ENCODE measurements around the gene CAPN10. TPM values are rescaled to one million over a fixed set of nuclear protein-coding genes. Genes with fewer than 3 reads are reported as not detected.
A peak's percentile ranks its signal among the peaks of the same experiment; 100 is the strongest.
"Not testable (repeated sequence)": the region's sequence is repeated elsewhere in the genome, so short reads cannot be mapped to it uniquely, and the experiment has no call there.

Gene CAPN10
- total RNA-seq, 2 donors from 2014 or later = 64.2 to 82.9 TPM

DNA sequence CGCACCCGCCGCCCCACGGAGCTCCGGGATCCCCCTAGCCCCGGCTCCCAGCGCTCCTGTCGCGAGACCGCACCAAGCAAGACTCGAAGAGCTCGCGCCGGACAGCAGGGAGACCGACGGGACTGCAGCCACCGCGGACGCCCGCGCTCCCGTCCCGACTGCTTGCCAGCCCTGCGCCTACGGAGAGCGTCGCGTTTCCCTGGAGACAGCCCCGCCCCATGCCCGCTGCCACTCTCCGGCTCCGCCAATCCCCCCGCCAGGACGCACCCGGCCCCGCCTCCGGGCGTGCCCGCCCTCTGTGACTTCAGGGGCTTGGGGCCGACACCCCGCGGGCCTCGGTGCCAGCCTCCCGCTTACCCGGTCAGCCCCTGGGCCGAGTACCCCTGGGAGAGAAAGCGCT, 28.7 kb upstream of the CAPN10 start, which contains the start of gene ANKMY1:
ANKMY1 (minus strand) TSS at position 181 of the 400 bp plus-strand sequence. CDS start 653 bp downstream, outside the sequence.
- H3K4me3 Mint-ChIP-seq = peak within 1 kb of the TSS; percentile 79
- peak within 1 kb of the TSS; percentile 94 for H3K27ac Mint-ChIP-seq
- no peaks in the 10 kb centered on the region for H3K9me3 ChIP-seq (ENCODE audit: control insufficient read depth, low read length, poor library complexity, severe bottlenecking)
- H3K4me1 Mint-ChIP-seq = peaks cover 41% of the 10 kb centered on the region
- no peaks in the 10 kb centered on the region for H3K36me3 Mint-ChIP-seq (ENCODE audit: low read depth)
- no peak for ATAC-seq
- H3K27me3 Mint-ChIP-seq = no peaks in the 10 kb centered on the region
- DNase-seq = peak; percentile 47 to 50 (median 48)

DNA sequence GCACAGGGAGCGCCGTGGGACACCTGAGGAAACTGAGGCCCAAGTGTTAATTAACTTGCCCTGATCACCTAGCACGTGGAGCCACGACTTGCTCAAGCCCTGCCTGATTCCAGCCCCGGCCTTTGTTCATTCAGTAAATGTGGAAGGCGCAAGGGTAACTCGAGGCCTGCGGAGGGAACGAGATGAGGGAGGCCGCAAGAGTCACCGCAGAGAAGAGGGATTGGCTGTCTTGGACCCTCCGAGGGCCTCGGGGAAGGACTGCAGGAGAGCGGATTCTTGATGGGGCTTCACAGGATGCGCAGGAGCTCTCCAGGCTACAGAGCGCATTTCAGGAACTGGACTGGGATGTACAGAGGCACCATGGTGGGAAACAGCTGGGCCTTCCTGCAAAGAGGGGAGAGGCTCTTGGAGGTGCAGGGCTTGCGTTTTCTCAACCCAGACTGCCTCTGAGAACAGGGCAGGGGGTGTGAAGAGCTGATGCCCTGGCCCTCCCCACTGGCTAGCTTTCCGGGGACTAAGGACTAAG, 28.2 kb upstream of the CAPN10 start:
- Mint-ChIP-seq H3K27ac (no peak overlapping the region), H3K27me3 (no peaks in the 10 kb centered on the region), H3K4me1 (peaks cover 41% of the 10 kb centered on the region), H3K36me3 (ENCODE audit: low read depth) (no peaks in the 10 kb centered on the region), H3K4me3 (peak overlapping the region; percentile 79)
- ATAC-seq (no peak), DNase-seq (no peak)
- no peaks in the 10 kb centered on the region for H3K9me3 ChIP-seq (ENCODE audit: control insufficient read depth, low read length, poor library complexity, severe bottlenecking)

DNA sequence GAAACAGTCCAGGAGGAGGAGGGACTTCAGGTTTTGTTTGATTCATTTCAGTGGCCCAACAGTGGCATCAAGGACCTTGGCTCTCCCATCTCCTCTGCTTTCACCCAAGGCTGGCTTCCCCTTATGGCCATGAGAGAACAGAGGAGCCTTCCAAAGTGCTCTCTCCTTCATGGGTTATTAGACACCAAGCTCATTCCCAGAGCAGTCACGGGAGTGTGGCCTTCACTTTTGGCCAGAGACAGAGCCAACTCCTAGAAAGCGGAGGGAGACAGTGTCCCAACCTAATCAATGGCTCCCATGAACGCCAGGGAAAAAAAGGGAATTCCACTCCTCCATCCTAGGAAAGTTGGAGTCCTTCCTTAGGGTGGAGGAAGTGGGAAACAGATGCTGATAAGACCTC, 27.2 kb upstream of the CAPN10 start:
- H3K27me3 Mint-ChIP-seq = no peaks in the 10 kb centered on the region
- peak overlapping the region; percentile 79 for H3K4me3 Mint-ChIP-seq

DNA sequence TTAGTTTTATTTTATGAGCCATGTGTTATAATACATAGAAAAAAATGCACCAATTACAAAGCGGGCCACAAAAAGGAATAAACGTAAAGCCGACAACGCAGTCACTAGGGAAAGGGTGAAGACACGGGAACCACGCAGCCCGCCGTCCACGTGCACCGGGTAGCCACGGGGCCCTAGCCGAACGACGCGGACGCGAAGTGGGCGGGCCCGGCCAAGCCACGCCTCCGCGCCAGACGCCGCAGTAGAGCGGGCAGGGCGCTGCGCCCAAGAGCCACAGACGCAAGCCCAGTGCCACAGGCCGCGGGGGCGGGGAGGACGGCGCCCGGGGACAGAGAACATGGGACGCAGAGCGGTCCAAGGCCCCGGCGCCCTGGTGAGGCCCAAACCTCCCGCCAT, 26.5 kb upstream of the CAPN10 start, which contains the start of gene DUSP28:
DUSP28 (plus strand) TSS at position 274 of the 396 bp plus-strand sequence. CDS start 328 bp downstream, outside the sequence.
- H3K36me3 Mint-ChIP-seq (ENCODE audit: low read depth) = no peaks in the 10 kb centered on the region
- no peaks in the 10 kb centered on the region for H3K27me3 Mint-ChIP-seq
- peak within 1 kb of the TSS; percentile 91 for H3K4me3 Mint-ChIP-seq
- ATAC-seq = peak; percentile 71
- H3K9me3 ChIP-seq (ENCODE audit: control insufficient read depth, low read length, poor library complexity, severe bottlenecking) = no peaks in the 10 kb centered on the region
- peak within 1 kb of the TSS; percentile 90 for H3K27ac Mint-ChIP-seq
- peak; percentile 83 to 88 (median 86) for DNase-seq
- peaks cover 56% of the 10 kb centered on the region for H3K4me1 Mint-ChIP-seq

More for the DNA sequence above, 27.2 kb upstream of the CAPN10 start:
- H3K4me1 Mint-ChIP-seq = peaks cover 48% of the 10 kb centered on the region
- H3K36me3 Mint-ChIP-seq (ENCODE audit: low read depth) = no peaks in the 10 kb centered on the region
- peak overlapping the region; percentile 82 for H3K27ac Mint-ChIP-seq
- H3K9me3 ChIP-seq (ENCODE audit: control insufficient read depth, low read length, poor library complexity, severe bottlenecking) = no peaks in the 10 kb centered on the region
- ATAC-seq (no peak), DNase-seq (no peak)

DNA sequence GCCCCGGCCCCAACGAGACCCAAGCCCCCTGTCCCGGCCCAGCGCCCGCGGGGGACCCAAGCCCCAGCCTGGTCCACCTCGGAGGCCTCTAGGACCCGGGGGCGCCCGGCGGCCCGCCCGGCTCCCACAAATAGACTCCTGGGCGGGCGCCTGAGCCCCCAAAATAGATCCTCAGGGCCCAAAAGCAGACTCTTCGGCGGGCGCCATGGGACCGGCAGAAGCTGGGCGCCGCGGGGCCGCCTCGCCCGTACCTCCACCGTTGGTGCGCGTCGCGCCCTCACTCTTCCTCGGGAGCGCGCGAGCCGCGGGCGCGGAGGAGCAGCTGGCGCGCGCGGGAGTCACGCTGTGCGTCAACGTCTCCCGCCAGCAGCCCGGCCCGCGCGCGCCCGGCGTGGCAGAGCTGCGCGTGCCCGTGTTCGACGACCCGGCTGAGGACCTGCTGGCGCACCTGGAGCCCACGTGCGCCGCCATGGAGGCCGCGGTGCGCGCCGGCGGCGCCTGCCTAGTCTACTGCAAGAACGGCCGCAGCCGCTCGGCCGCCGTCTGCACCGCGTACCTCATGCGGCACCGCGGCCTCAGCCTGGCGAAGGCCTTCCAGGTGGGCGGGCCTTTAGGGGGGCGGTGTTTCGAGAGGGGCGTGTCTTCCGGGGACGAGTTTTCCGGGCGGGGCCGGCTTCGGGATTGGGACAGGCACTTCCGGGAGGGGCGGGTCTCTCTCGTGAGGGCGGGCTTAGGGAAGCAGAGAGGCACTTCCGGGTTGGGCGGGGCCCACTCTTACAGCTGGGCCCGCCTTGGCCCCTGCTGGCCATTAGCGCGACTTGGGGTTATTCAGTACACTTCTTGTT, 25.8 kb upstream of the CAPN10 start:
- Mint-ChIP-seq H3K4me3 (peak overlapping the region; percentile 91), H3K27ac (peak overlapping the region; percentile 90), H3K4me1 (peaks cover 60% of the 10 kb centered on the region), H3K36me3 (ENCODE audit: low read depth) (no peaks in the 10 kb centered on the region), H3K27me3 (no peaks in the 10 kb centered on the region)
- DNase-seq = peak; percentile 99
- ATAC-seq = peak; percentile 63
- H3K9me3 ChIP-seq (ENCODE audit: control insufficient read depth, low read length, poor library complexity, severe bottlenecking) = no peaks in the 10 kb centered on the region

DNA sequence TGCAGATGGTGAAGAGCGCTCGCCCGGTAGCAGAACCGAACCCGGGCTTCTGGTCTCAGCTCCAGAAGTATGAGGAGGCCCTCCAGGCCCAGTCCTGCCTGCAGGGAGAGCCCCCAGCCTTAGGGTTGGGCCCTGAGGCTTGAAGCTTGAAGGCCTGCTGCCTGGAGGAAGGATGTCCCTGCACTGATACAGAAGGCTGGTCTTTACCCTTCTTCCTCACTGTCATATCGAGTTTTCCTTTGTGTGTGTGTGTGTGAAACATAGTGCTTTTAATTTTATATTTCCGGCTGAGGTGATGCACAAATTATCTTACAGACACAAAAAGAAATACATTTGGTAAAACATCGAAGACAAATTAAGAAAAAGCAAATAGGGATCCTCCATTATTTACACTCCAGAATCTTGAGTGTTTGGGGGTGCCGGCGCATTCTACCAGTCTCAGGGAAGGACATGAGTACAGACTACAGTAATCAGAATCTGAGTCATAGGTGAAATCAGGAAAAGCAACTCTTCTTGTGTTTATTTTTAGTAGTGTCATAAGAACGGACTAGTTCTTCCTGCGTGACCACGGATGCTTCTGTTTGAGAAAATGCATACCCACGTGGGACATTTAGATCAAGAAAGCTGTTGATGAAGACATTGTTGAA, 25.1 kb upstream of the CAPN10 start:
- no peaks in the 10 kb centered on the region for H3K27me3 Mint-ChIP-seq
- peak in 1 of 3 donors; percentile 9 for DNase-seq
- H3K4me3 Mint-ChIP-seq = peak overlapping the region; percentile 91
- H3K36me3 Mint-ChIP-seq (ENCODE audit: low read depth) = no peaks in the 10 kb centered on the region
- no peaks in the 10 kb centered on the region for H3K9me3 ChIP-seq (ENCODE audit: control insufficient read depth, low read length, poor library complexity, severe bottlenecking)
- peak overlapping the region; percentile 90 for H3K27ac Mint-ChIP-seq
- H3K4me1 Mint-ChIP-seq = peaks cover 57% of the 10 kb centered on the region
- no peak for ATAC-seq

DNA sequence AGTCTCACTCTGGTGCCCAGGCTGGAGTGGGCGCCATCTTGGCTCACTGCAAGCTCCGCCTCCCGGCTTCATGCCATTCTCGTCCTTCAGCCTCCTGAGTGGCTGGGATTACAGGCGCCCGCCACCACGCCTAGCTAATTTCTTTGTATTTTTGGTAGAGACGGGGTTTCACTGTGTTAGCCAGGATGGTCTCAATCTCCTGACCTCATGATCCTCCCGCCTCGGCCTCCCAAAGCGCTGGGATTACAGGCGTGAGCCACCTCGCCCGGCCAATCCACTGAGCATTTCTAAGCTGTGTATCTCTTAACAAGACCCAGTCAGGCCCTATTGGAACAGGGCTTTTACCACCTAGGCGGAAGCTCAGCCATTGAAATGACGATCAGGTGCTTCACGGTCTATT, 23.3 kb upstream of the CAPN10 start:
- DNase-seq; H3K27me3 Mint-ChIP-seq; ATAC-seq; H3K9me3 ChIP-seq (ENCODE audit: control insufficient read depth, low read length, poor library complexity, severe bottlenecking); H3K36me3 Mint-ChIP-seq (ENCODE audit: low read depth): not testable (repeated sequence)
- H3K4me3 Mint-ChIP-seq = peak overlapping the region; percentile 15
- peak overlapping the region; percentile 37 for H3K27ac Mint-ChIP-seq
- H3K4me1 Mint-ChIP-seq = peaks cover 55% of the 10 kb centered on the region

DNA sequence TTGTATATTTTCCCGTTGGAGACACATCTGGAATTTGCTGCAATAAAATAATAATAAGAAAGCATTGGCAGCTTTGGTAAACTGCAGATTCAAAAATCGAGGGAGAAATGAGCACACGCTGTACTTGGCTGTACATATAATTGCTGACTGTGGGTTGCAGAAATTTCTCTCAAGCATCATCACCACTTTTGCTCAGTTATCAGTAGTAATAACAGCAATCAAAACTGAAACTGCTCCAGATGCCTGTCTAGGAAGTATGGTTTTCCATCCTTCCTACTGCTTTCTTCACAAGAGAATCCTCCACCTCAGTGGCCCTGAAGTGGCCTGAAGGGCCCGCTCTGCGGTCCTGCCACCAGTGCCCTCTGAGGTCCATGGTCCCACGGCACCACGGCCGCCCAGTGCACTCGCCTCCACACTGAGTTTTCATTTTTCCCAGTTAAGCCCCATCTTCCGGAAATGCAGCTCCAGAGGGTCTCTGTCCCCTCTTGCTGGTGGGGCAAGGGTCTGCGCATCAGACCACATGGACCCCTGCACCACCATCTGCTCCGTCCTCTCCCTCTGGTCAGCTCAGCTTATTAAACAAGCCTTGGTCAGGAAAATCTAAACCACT, 22.5 kb upstream of the CAPN10 start:
- Mint-ChIP-seq H3K27ac (peak overlapping the region; percentile 100), H3K36me3 (ENCODE audit: low read depth) (no peaks in the 10 kb centered on the region), H3K4me1 (peaks cover 49% of the 10 kb centered on the region), H3K27me3 (no peaks in the 10 kb centered on the region), H3K4me3 (peak overlapping the region; percentile 93)
- ATAC-seq (no peak), DNase-seq (no peak)
- H3K9me3 ChIP-seq (ENCODE audit: control insufficient read depth, low read length, poor library complexity, severe bottlenecking) = no peaks in the 10 kb centered on the region

DNA sequence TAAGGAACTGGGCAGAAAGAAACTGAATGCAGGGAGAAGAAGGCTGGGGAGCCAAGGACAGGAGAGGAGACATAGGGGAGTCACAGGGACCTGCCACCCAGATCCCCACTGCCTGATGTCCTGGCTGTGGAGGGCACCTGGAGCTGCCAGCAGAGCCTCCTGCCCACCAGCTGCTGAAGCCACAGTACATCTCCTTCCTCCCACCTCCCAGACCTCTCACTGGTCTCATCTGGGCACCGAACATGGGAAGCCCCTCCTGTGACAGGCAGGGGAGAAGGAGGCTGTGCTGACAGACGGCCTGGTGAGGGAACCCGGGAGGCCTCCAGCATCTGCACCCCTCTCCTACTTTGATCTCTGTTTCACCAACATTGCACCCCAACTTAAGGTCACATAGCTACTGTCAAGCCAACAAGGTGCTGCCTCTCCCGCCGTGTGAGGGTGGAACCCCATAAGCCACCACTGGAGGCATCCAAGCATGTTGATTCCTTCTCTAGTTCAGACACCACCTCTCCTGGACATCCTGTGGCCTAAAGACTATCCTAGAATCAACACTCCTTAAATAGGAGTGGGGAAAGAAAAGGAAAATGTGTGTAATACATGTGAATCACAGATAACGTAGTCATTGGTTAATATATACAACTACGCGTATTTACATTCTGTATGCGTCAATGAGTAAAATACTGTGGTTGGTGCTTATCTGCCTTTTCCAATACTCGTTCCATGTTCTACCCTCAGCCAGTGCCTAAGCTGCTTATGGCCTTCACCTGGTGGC, 21.8 kb upstream of the CAPN10 start:
- Mint-ChIP-seq H3K27ac (peak overlapping the region; percentile 100), H3K27me3 (no peaks in the 10 kb centered on the region), H3K36me3 (ENCODE audit: low read depth) (no peaks in the 10 kb centered on the region), H3K4me3 (peak overlapping the region; percentile 93), H3K4me1 (peaks cover 46% of the 10 kb centered on the region)
- DNase-seq (peak in 1 of 3 donors; percentile 9), ATAC-seq (no peak)
- no peaks in the 10 kb centered on the region for H3K9me3 ChIP-seq (ENCODE audit: control insufficient read depth, low read length, poor library complexity, severe bottlenecking)

DNA sequence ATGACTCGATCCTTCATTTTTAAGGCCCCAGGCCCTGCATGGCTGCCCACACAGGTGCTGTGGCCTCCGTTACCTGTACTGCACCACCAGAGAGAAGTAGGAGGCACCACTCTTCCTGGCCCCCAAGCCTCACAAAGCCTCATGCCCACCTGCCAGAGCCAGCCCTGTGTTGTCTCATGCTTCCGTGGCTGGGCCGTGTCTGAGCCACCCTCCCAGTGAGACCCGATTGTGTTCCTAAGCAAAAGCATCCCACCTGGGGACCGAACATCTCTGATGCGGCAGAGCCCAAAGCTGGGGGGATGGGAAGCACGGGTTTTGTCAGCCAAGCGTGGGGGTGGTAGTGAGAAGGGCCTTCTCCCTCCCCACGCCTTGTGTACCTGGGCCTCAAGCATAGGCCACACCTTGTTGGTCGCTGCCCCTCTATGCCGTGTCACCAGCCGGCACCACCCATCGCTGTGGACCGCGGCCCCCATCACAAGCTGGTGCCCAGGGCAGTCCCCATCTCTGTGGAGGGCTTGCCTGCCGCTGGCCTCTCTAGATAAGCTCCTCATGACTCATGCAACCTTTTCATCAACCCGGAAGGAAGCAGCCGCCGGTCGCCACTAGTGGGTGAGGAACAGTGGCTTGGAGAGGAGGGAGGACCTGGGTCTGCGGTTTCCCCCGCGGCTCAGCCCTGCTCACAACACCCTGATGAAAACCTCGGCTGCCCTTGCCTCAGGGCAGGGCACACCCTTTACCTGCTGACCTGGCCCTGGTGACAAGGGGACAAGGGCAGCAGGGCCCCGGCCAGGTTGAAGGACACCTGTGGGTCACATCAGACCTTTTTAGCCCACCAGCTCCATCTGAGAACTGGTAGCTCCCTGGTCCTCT, 21.0 kb upstream of the CAPN10 start:
- Mint-ChIP-seq H3K36me3 (ENCODE audit: low read depth) (no peaks in the 10 kb centered on the region), H3K4me1 (peaks cover 47% of the 10 kb centered on the region), H3K4me3 (peak overlapping the region; percentile 93), H3K27ac (peak overlapping the region; percentile 100), H3K27me3 (no peaks in the 10 kb centered on the region)
- ATAC-seq = peak; percentile 62
- no peaks in the 10 kb centered on the region for H3K9me3 ChIP-seq (ENCODE audit: control insufficient read depth, low read length, poor library complexity, severe bottlenecking)
- DNase-seq = peak; percentile 77 to 90 (median 79)

DNA sequence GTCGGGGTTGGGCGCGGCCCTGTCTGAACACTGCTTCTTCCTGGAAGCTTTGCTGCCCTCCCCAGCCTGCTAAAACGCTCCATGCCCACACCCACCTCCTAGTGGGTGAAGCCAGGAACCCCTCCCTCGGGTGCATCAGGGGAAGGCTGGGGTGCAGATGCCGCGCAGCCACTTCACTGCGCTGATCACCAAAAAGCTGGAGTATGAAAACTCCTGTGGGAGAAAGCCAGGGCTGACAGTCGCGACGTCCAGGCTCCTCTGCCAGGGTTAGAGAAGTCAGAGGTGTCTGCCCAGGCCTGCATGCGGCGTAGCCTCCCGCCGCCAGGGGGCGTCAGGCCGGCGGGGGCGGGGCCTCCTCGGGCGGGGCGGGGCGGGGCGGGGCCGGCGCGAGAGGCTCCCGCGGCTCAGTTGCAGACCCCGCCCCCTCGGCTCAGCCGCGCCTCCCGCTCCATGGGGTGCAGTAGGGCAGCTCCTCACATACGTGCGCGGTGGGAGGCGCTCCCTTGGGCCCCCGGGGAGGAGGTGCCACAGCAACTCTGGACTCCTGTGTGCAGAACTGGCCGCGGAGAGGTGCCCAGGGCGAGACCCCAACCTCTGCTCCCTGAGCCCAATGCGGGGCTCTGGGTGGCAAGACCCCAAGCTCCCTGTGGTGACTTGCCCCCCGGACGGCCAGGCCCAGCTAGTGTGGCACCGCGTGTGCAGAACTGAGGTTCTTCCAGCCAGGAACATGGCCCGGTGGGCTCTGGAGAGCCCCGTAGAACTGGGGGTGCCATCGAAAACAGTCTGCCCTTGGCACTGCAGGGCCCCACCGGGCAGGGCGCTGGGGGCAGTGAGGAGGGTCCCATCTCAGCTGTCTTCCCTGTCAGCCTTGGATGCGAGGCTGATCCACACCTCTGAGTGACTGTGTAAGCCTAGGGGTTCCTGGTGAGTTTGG, 20.1 kb upstream of the CAPN10 start:
- peak overlapping the region; percentile 100 for H3K27ac Mint-ChIP-seq

More for the DNA sequence above, 20.1 kb upstream of the CAPN10 start:
- ATAC-seq (peak; percentile 68), DNase-seq (peak; percentile 93 to 95 (median 94))
- Mint-ChIP-seq H3K27me3 (no peaks in the 10 kb centered on the region), H3K4me3 (peak overlapping the region; percentile 93), H3K4me1 (peaks cover 52% of the 10 kb centered on the region), H3K36me3 (ENCODE audit: low read depth) (peaks cover 3% of the 10 kb centered on the region)
- no peaks in the 10 kb centered on the region for H3K9me3 ChIP-seq (ENCODE audit: control insufficient read depth, low read length, poor library complexity, severe bottlenecking)
